ENCODE measurements around the gene PLEKHF1. TPM values are rescaled to one million over a fixed set of nuclear protein-coding genes. Genes with fewer than 3 reads are reported as not detected.

The PLEKHF1 gene
- total RNA-seq, 2 donors from 2014 or later, result 2.6 to 2.8 TPM

- Histone ChIP-seq H3K4me3 (ENCODE audit: low read length) (no peak overlapping the region), H3K9ac (ENCODE audit: extremely low read depth, low read length, poor library complexity, severe bottlenecking) (no peak overlapping the region), H3K36me3 (ENCODE audit: control insufficient read depth, insufficient read depth, low read length) (peaks cover 9% of the 10 kb centered on the region), H3K4me1 (ENCODE audit: control insufficient read depth, insufficient read depth, low read length) (peaks cover 5% of the 10 kb centered on the region), H3K27ac (ENCODE audit: low read depth, low read length) (no peak overlapping the region), H3K9me3 (ENCODE audit: control insufficient read depth, low read length) (no peaks in the 10 kb centered on the region), H3K27me3 (ENCODE audit: control insufficient read depth, insufficient read depth, low read length, poor library complexity, severe bottlenecking) (no peaks in the 10 kb centered on the region)
- H3K36me3 Mint-ChIP-seq (ENCODE audit: low read depth), result peaks cover 3% of the 10 kb centered on the region
- DNase-seq, result no peak
- peaks cover 36% of the 10 kb centered on the region for H3K4me1 Mint-ChIP-seq
- H3K9me3 Mint-ChIP-seq, result no peaks in the 10 kb centered on the region
- no peak for TF ChIP-seq CTCF (conservative IDR thresholded peaks at IDR 0.05)
- no peak overlapping the region for H3K4me3 Mint-ChIP-seq
- H3K27ac Mint-ChIP-seq, result no peak overlapping the region
- 90 to 93% methylated on average over 4 to 6 of the region's 6 CpGs for WGBS, 2 experiments (ENCODE audit: insufficient coverage in 1 of 2, insufficient read length in 1 of 2)
- H3K27me3 Mint-ChIP-seq (ENCODE audit: insufficient read depth), result no peaks in the 10 kb centered on the region
Observed at GRCh38 chr19:29711584-29712132, 46.4 kb downstream of the PLEKHF1 start.

- Mint-ChIP-seq H3K4me1 (peaks cover 37% of the 10 kb centered on the region), H3K27me3 (ENCODE audit: insufficient read depth) (no peaks in the 10 kb centered on the region), H3K27ac (no peak overlapping the region), H3K36me3 (ENCODE audit: low read depth) (no peaks in the 10 kb centered on the region), H3K9me3 (no peaks in the 10 kb centered on the region), H3K4me3 (peak overlapping the region; percentile 71)
- H3K9ac ChIP-seq (ENCODE audit: extremely low read depth, low read length, poor library complexity, severe bottlenecking), result no peak overlapping the region
- H3K4me3 ChIP-seq (ENCODE audit: low read length), result peak overlapping the region; percentile 60
- H3K27me3 ChIP-seq (ENCODE audit: control insufficient read depth, insufficient read depth, low read length, poor library complexity, severe bottlenecking), result no peaks in the 10 kb centered on the region
- peaks cover 4% of the 10 kb centered on the region for H3K36me3 ChIP-seq (ENCODE audit: control insufficient read depth, insufficient read depth, low read length)
- 83 to 84% methylated on average over 8 of the region's 9 CpGs for WGBS, 2 experiments (ENCODE audit: insufficient coverage in 1 of 2, insufficient read length in 1 of 2)
- H3K27ac ChIP-seq (ENCODE audit: low read depth, low read length), result no peak overlapping the region
- no peaks in the 10 kb centered on the region for H3K9me3 ChIP-seq (ENCODE audit: control insufficient read depth, low read length)
- TF ChIP-seq CTCF (conservative IDR thresholded peaks at IDR 0.05), result no peak
- peak; percentile 77 for DNase-seq
- H3K4me1 ChIP-seq (ENCODE audit: control insufficient read depth, insufficient read depth, low read length), result peaks cover 5% of the 10 kb centered on the region
Observed at GRCh38 chr19:29712744-29713516, 47.7 kb downstream of the PLEKHF1 start.

- H3K27ac Mint-ChIP-seq, result no peak overlapping the region
- H3K9me3 ChIP-seq (ENCODE audit: control insufficient read depth, low read length), result no peaks in the 10 kb centered on the region
- peak overlapping the region; percentile 86 for H3K4me3 ChIP-seq (ENCODE audit: low read length)
- WGBS, 2 experiments (ENCODE audit: insufficient coverage in 1 of 2, insufficient read length in 1 of 2), result 63 to 77% methylated on average over 5 to 9 of the region's 15 CpGs
- no peaks in the 10 kb centered on the region for H3K27me3 ChIP-seq (ENCODE audit: control insufficient read depth, insufficient read depth, low read length, poor library complexity, severe bottlenecking)
- H3K27me3 Mint-ChIP-seq (ENCODE audit: insufficient read depth), result no peaks in the 10 kb centered on the region
- no peak overlapping the region for H3K27ac ChIP-seq (ENCODE audit: low read depth, low read length)
- DNase-seq, result no peak
- H3K9me3 Mint-ChIP-seq, result no peaks in the 10 kb centered on the region
- H3K4me1 ChIP-seq (ENCODE audit: control insufficient read depth, insufficient read depth, low read length), result peaks cover 5% of the 10 kb centered on the region
- H3K36me3 ChIP-seq (ENCODE audit: control insufficient read depth, insufficient read depth, low read length), result peaks cover 4% of the 10 kb centered on the region
- H3K36me3 Mint-ChIP-seq (ENCODE audit: low read depth), result no peaks in the 10 kb centered on the region
- H3K4me3 Mint-ChIP-seq, result peak overlapping the region; percentile 71
- H3K4me1 Mint-ChIP-seq, result peaks cover 37% of the 10 kb centered on the region
- H3K9ac ChIP-seq (ENCODE audit: extremely low read depth, low read length, poor library complexity, severe bottlenecking), result peak overlapping the region; percentile 74
- no peak for TF ChIP-seq CTCF (conservative IDR thresholded peaks at IDR 0.05)
Observed at GRCh38 chr19:29714371-29714952, 49.2 kb downstream of the PLEKHF1 start.

Data from endodermal cell (in vitro differentiated cells).